ENCODE results near the gene RARG. TPM values are rescaled to one million over a fixed set of nuclear protein-coding genes. Genes with fewer than 3 reads are reported as not detected.

Gene RARG
- total and polyA plus RNA-seq, 8 donors = 38.2 to 62.5 (median 46.7) TPM

- DNase-seq (no peak), ATAC-seq (no peak)
- H3K27ac ChIP-seq = no peak overlapping the region
- H3K4me1 ChIP-seq = peaks cover 8 to 31% of the 10 kb centered on the region in 2 donors
- no peak for TF ChIP-seq CTCF (IDR thresholded peaks at IDR 0.05)
- intact Hi-C loops (cut with DNase I) = no loop called here
- H3K27me3 ChIP-seq = peaks cover 0 to 10% of the 10 kb centered on the region in 2 donors
- H3K9me3 ChIP-seq = no peaks in the 10 kb centered on the region
- no peaks in the 10 kb centered on the region for H3K36me3 ChIP-seq
- H3K4me3 ChIP-seq = no peak overlapping the region
These were observed 31.4 kb downstream of the RARG start for GRCh38 chr12:53200458-53201176.

GRCh38 chr12:53200107-53200457 lies 31.9 kb downstream of the RARG start:
- DNase-seq = no peak
- Histone ChIP-seq H3K36me3 (no peaks in the 10 kb centered on the region), H3K27ac (no peak overlapping the region), H3K9me3 (no peaks in the 10 kb centered on the region), H3K4me1 (peaks cover 8 to 25% of the 10 kb centered on the region in 2 donors), H3K4me3 (no peak overlapping the region), H3K27me3 (peaks cover 0 to 10% of the 10 kb centered on the region in 2 donors)
- TF ChIP-seq CTCF (IDR thresholded peaks at IDR 0.05) = no peak
- intact Hi-C loops (cut with DNase I) = no loop called here
- ATAC-seq = no peak

GRCh38 chr12:53199700-53200099 lies 32.3 kb downstream of the RARG start:
- ATAC-seq = no peak
- Histone ChIP-seq H3K9me3 (no peaks in the 10 kb centered on the region), H3K36me3 (no peaks in the 10 kb centered on the region), H3K27me3 (peaks cover 0 to 10% of the 10 kb centered on the region in 2 donors), H3K27ac (no peak overlapping the region), H3K4me3 (no peak overlapping the region), H3K4me1 (peaks cover 8 to 22% of the 10 kb centered on the region in 2 donors)
- TF ChIP-seq CTCF (IDR thresholded peaks at IDR 0.05) = no peak
- no peak for DNase-seq
- intact Hi-C loops (cut with DNase I) = no loop called here

- Histone ChIP-seq H3K27me3 (peaks cover 0 to 10% of the 10 kb centered on the region in 2 donors), H3K27ac (no peak overlapping the region), H3K4me3 (no peak overlapping the region), H3K9me3 (no peaks in the 10 kb centered on the region), H3K4me1 (peaks cover 8 to 19% of the 10 kb centered on the region in 2 donors), H3K36me3 (no peaks in the 10 kb centered on the region)
- no peak for ATAC-seq
- intact Hi-C loops (cut with DNase I) = no loop called here
- no peak for TF ChIP-seq CTCF (IDR thresholded peaks at IDR 0.05)
- no peak for DNase-seq
These were observed 33.4 kb downstream of the RARG start for GRCh38 chr12:53198486-53199110.

- no peak overlapping the region for H3K27ac ChIP-seq
- H3K4me1 ChIP-seq = peaks cover 8 to 19% of the 10 kb centered on the region in 2 donors
- intact Hi-C loops (cut with DNase I) = no loop called here
- ATAC-seq (no peak), DNase-seq (no peak)
- peaks cover 0 to 6% of the 10 kb centered on the region in 2 donors for H3K36me3 ChIP-seq
- no peak for TF ChIP-seq CTCF (IDR thresholded peaks at IDR 0.05)
- H3K4me3 ChIP-seq = peak overlapping the region in 1 of 2 donors; percentile 25
- H3K27me3 ChIP-seq = peaks cover 0 to 10% of the 10 kb centered on the region in 2 donors
- H3K9me3 ChIP-seq = no peaks in the 10 kb centered on the region
These were observed 34.9 kb downstream of the RARG start for GRCh38 chr12:53197011-53197640.

All from left lung (tissue), 10 donors.